Gastrocnemius medialis (tissue), 4 donors: Measurements from ENCODE around the gene MAST4.

Experiments
- POLR2A ChIP-seq, 2 donors: fragments of 450-650 bp; IDR thresholded peaks; one replicate each; pipeline ENCODE4 v1.6.1; 2017; ENCODE audit warnings: antibody characterized with exemption in 2 of 2, mild to moderate bottlenecking in 2 of 2, moderate library complexity in 2 of 2
- TF ChIP-seq, protein P1 (sequence below), 5 experiments: fragments of 450-650 bp in 3 of 5; fragments of 200-600 bp in 2 of 5; sonication (generic) in 2 of 5; IDR thresholded peaks in 4 of 5; conservative IDR thresholded peaks in 1 of 5; 1 replicate in 4 of 5; 2 replicates in 1 of 5; pipeline ENCODE4 v1.5.1; 2016 to 2019; ENCODE audit warnings: antibody characterized with exemption in 5 of 5, mild to moderate bottlenecking in 3 of 5, moderate library complexity in 3 of 5

DNA sequence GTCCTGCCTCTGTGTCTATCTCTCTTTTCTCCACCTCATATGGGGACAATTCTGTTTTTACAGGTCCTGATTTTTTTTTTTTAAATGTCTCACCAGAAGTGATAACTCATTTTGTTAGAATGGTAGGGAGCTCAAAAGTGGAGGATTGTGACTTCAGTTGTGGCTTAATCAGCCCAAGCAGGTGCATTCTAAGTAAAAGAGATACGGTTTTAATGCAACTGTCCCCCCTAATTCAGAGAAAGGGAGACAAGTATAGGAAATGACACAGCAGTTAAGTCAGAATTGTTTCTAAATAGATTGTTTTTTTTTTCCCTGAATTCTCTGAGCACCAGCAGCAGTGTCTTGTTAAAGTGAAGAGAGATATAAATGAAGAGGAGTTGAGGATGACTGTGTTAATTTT is 24.5 kb downstream of the MAST4 start:
- TF ChIP-seq, protein P1, sequence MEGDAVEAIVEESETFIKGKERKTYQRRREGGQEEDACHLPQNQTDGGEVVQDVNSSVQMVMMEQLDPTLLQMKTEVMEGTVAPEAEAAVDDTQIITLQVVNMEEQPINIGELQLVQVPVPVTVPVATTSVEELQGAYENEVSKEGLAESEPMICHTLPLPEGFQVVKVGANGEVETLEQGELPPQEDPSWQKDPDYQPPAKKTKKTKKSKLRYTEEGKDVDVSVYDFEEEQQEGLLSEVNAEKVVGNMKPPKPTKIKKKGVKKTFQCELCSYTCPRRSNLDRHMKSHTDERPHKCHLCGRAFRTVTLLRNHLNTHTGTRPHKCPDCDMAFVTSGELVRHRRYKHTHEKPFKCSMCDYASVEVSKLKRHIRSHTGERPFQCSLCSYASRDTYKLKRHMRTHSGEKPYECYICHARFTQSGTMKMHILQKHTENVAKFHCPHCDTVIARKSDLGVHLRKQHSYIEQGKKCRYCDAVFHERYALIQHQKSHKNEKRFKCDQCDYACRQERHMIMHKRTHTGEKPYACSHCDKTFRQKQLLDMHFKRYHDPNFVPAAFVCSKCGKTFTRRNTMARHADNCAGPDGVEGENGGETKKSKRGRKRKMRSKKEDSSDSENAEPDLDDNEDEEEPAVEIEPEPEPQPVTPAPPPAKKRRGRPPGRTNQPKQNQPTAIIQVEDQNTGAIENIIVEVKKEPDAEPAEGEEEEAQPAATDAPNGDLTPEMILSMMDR (IDR thresholded peaks at IDR 0.05 in 4 of 5, conservative IDR thresholded peaks at IDR 0.05 in 1 of 5), result no peak
- TF ChIP-seq POLR2A (IDR thresholded peaks at IDR 0.05), result no peak
